ENCODE measurements around the gene MORN5. TPM values are rescaled to one million over a fixed set of nuclear protein-coding genes. Genes with fewer than 3 reads are reported as not detected.

MORN5 gene
- total RNA-seq, 1 donor from 2014 or later: not detected

GRCh38 chr9:122200960-122201595 is 41.4 kb downstream of the MORN5 start:
- ChIA-PET CTCF (no interaction called here), POLR2A (no interaction called here)
- Mint-ChIP-seq H3K4me1 (no peaks in the 10 kb centered on the region), H3K4me3 (no peak overlapping the region), H3K36me3 (ENCODE audit: low read depth) (no peaks in the 10 kb centered on the region), H3K27me3 (peaks cover 8% of the 10 kb centered on the region), H3K27ac (no peak overlapping the region), H3K9me3 (no peaks in the 10 kb centered on the region)
- intact Hi-C loops (cut with micrococcal nuclease): no loop called here
- no peak for TF ChIP-seq CTCF (IDR thresholded peaks at IDR 0.05)
- ATAC-seq (ENCODE audit: low read depth): no peak
- no peak for DNase-seq

- ChIA-PET CTCF (no interaction called here), POLR2A (no interaction called here)
- DNase-seq (no peak), ATAC-seq (ENCODE audit: low read depth) (no peak)
- intact Hi-C loops (cut with micrococcal nuclease): no loop called here
- peaks cover 9% of the 10 kb centered on the region for H3K27me3 Mint-ChIP-seq
- H3K36me3 Mint-ChIP-seq (ENCODE audit: low read depth): no peaks in the 10 kb centered on the region
- no peak for TF ChIP-seq CTCF (IDR thresholded peaks at IDR 0.05)
- no peak overlapping the region for H3K4me3 Mint-ChIP-seq
- no peak overlapping the region for H3K27ac Mint-ChIP-seq
- no peaks in the 10 kb centered on the region for H3K9me3 Mint-ChIP-seq
- H3K4me1 Mint-ChIP-seq: no peaks in the 10 kb centered on the region
Observed at GRCh38 chr9:122201641-122202040, 41.9 kb downstream of the MORN5 start.

- Mint-ChIP-seq H3K27ac (no peak overlapping the region), H3K9me3 (no peaks in the 10 kb centered on the region), H3K4me3 (no peak overlapping the region), H3K36me3 (ENCODE audit: low read depth) (no peaks in the 10 kb centered on the region), H3K4me1 (no peaks in the 10 kb centered on the region), H3K27me3 (peaks cover 4% of the 10 kb centered on the region)
- CTCF ChIA-PET: no interaction called here
- ATAC-seq (ENCODE audit: low read depth) (no peak), DNase-seq (no peak)
- intact Hi-C loops (cut with micrococcal nuclease): no loop called here
- POLR2A ChIA-PET: no interaction called here
- TF ChIP-seq CTCF (IDR thresholded peaks at IDR 0.05): no peak
Observed at GRCh38 chr9:122202111-122202510, 42.4 kb downstream of the MORN5 start.

GRCh38 chr9:122204055-122204454 is 44.3 kb downstream of the MORN5 start:
- DNase-seq: no peak
- peaks cover 9% of the 10 kb centered on the region for H3K27me3 Mint-ChIP-seq
- ChIA-PET POLR2A (interaction anchor here (1.3 kb wide), 1 partner anchor 12 kb away, joined by 4 read pairs; no protein-coding TSS in a partner anchor), CTCF (no interaction called here)
- intact Hi-C loops (cut with micrococcal nuclease): no loop called here
- H3K4me1 Mint-ChIP-seq: no peaks in the 10 kb centered on the region
- no peaks in the 10 kb centered on the region for H3K36me3 Mint-ChIP-seq (ENCODE audit: low read depth)
- no peaks in the 10 kb centered on the region for H3K9me3 Mint-ChIP-seq
- no peak for ATAC-seq (ENCODE audit: low read depth)
- no peak for TF ChIP-seq CTCF (IDR thresholded peaks at IDR 0.05)
- no peak overlapping the region for H3K27ac Mint-ChIP-seq
- no peak overlapping the region for H3K4me3 Mint-ChIP-seq

- no peak overlapping the region for H3K27ac Mint-ChIP-seq
- ATAC-seq (ENCODE audit: low read depth) (no peak), DNase-seq (no peak)
- H3K4me1 Mint-ChIP-seq: no peaks in the 10 kb centered on the region
- H3K36me3 Mint-ChIP-seq (ENCODE audit: low read depth): no peaks in the 10 kb centered on the region
- H3K4me3 Mint-ChIP-seq: no peak overlapping the region
- POLR2A ChIA-PET: no interaction called here
- CTCF ChIA-PET: no interaction called here
- TF ChIP-seq CTCF (IDR thresholded peaks at IDR 0.05): no peak
- intact Hi-C loops (cut with micrococcal nuclease): no loop called here
- H3K9me3 Mint-ChIP-seq: no peaks in the 10 kb centered on the region
- peaks cover 11% of the 10 kb centered on the region for H3K27me3 Mint-ChIP-seq
Observed at GRCh38 chr9:122204491-122204890, 44.8 kb downstream of the MORN5 start.

All from activated B cell treated with CpG ODN at 0.5 μM for 24 hours (primary cell).